Panc1 (cell line): ENCODE measurements around the gene SRBD1.

Experiments
- POLR2AphosphoS5 ChIP-seq: IDR thresholded peaks from 2 replicates; pipeline ENCODE4 v1.6.1; 2012; ENCODE audit warnings: mild to moderate bottlenecking, low read depth, low read length, moderate library complexity
- REST ChIP-seq, 2 experiments: IDR thresholded peaks; 2 replicates each; pipeline ENCODE4 v1.6.1; 2011 to 2012; ENCODE audit warnings: low read depth in 2 of 2, control low read depth in 1 of 2, low read length in 1 of 2, mild to moderate bottlenecking in 1 of 2, moderate library complexity in 1 of 2; ENCODE audit not compliant: insufficient read depth in 1 of 2
- TF ChIP-seq, protein P1 (sequence below): fragments of 450-650 bp; IDR thresholded peaks from 2 replicates; pipeline ENCODE4 v1.5.1; 2017; ENCODE audit warnings: mild to moderate bottlenecking

DNA sequence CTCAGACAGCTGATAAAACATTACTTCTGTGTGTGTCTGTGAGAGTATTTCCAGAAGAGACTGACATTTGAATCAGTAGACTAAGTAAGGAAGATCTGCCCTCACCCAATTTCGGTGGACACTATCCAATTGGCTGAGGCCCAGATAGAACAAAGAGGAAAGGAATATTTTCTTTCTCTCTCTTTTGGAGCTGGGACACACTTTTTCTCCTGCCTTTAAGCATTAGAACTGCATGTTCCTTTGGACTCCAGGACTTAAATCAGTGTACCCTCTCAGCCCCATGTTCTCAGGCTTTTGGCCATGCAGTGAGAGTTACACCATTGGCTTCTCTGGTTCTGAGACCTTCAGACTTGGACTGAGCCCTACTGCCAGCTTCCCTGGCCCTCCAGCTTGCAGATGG, 3.3 kb upstream of the SRBD1 start:
- TF ChIP-seq, protein P1, sequence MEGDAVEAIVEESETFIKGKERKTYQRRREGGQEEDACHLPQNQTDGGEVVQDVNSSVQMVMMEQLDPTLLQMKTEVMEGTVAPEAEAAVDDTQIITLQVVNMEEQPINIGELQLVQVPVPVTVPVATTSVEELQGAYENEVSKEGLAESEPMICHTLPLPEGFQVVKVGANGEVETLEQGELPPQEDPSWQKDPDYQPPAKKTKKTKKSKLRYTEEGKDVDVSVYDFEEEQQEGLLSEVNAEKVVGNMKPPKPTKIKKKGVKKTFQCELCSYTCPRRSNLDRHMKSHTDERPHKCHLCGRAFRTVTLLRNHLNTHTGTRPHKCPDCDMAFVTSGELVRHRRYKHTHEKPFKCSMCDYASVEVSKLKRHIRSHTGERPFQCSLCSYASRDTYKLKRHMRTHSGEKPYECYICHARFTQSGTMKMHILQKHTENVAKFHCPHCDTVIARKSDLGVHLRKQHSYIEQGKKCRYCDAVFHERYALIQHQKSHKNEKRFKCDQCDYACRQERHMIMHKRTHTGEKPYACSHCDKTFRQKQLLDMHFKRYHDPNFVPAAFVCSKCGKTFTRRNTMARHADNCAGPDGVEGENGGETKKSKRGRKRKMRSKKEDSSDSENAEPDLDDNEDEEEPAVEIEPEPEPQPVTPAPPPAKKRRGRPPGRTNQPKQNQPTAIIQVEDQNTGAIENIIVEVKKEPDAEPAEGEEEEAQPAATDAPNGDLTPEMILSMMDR, result no peak
- TF ChIP-seq REST (IDR thresholded peaks at IDR 0.05; ENCODE audit: insufficient read depth in 1 of 2, low read depth in 2 of 2, low read length in 1 of 2) (no peak), POLR2AphosphoS5 (no peak)
